ENCODE measurements around the gene GSTM5. TPM values are rescaled to one million over a fixed set of nuclear protein-coding genes. Genes with fewer than 3 reads are reported as not detected.

GSTM5 gene
- total and polyA plus RNA-seq, 2 of the 13 experiments (the other 11 are each of a cell fraction or from before 2014, with no cell fraction given) = not detected

DNA sequence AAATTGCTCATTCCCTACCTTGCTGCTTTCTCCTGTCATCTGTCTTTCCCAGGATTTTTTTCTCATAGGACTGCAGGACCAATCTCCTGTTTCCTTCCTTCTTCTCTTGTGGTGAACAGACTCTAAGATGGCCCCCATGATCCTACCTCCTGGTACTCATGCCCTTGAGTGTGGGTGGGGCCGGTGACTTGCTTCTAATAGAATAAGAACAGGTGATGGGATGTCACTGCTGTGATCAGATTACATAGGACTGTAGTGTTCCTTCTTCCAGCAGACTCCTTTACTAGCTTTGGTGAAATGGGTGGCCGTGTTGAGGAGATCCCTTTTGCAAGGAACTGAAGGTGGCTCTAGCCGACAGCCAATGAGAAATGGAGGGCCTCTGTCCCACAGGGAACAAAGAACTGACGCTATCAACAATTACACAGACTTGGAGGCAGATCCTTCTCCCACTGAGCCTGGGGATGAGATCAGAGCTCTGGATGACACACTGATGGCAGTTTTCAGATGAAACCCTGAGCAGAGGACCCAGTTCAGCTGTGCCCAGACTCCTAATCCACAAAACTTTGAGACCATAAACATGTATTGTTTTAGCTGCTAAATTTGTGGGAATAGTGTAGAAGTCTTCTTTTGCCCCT lies 21.3 kb downstream of the GSTM5 start:
- no peak overlapping the region for H2AFZ ChIP-seq (ENCODE audit: low read length)
- TF ChIP-seq MLX (CRISPR knock-in tag; IDR thresholded peaks at IDR 0.05) (no peak), SKI (IDR thresholded peaks at IDR 0.05; ENCODE audit: partially characterized antibody) (no peak)
- H3K9me3 ChIP-seq (ENCODE audit: low read length) = no peaks in the 10 kb centered on the region
- BruUV-seq (replicated peaks) = no TSS peak
- no peak overlapping the region for H3K9ac ChIP-seq (ENCODE audit: insufficient read depth, low read depth, low read length)
- H3K36me3 ChIP-seq (replicated peaks in 1 of 2; ENCODE audit: control insufficient read depth in 1 of 2, insufficient read depth in 2 of 2, low read length in 2 of 2) = peaks cover 9 to 15% of the 10 kb centered on the region in 2 experiments; a peak in 4 of 5 replicates
- in situ Hi-C loops (cut with HindIII; ENCODE audit: extremely low pct_ligation_motif_present, low pct_unique_long_range_greater_than_20kb) (no loop called here), intact Hi-C loops (cut with micrococcal nuclease; ENCODE audit: unreplicated experiment) (loop anchor here (5.0 kb wide), 1 partner anchor 39 kb away; no protein-coding TSS in a partner anchor)
- H3K4me3 ChIP-seq (replicated peaks in 1 of 3; ENCODE audit: insufficient read depth in 1 of 3, low read depth in 2 of 3, low read length in 3 of 3) = no peak overlapping the region
- H4K20me1 ChIP-seq (ENCODE audit: insufficient read depth, low read length) = no peaks in the 10 kb centered on the region
- H3K27ac ChIP-seq (ENCODE audit: extremely low read length, insufficient read depth, low read length) = no peak overlapping the region
- FAIRE-seq (no peak), DNase-seq (ENCODE audit: low spot score) (no peak), ATAC-seq (no peak)
- 98% methylated on average over 4 of the region's 4 CpGs for WGBS (ENCODE audit: low lambda C conversion rate)
- H3K4me1 ChIP-seq (ENCODE audit: insufficient read depth, low read length) = peaks cover 27% of the 10 kb centered on the region
- ChIA-PET CTCF (ENCODE audit: low intra/inter-chr PET ratio, low total read pairs) (no interaction called here), POLR2A (no interaction called here)
- no peaks in the 10 kb centered on the region for H3K79me2 ChIP-seq (ENCODE audit: insufficient read depth, low read length)
- no peaks in the 10 kb centered on the region for H3K27me3 ChIP-seq (ENCODE audit: control insufficient read depth in 1 of 2, insufficient read depth in 2 of 2, low read length in 2 of 2)
- no peak overlapping the region for H3K4me2 ChIP-seq (ENCODE audit: low read depth, low read length)

DNA sequence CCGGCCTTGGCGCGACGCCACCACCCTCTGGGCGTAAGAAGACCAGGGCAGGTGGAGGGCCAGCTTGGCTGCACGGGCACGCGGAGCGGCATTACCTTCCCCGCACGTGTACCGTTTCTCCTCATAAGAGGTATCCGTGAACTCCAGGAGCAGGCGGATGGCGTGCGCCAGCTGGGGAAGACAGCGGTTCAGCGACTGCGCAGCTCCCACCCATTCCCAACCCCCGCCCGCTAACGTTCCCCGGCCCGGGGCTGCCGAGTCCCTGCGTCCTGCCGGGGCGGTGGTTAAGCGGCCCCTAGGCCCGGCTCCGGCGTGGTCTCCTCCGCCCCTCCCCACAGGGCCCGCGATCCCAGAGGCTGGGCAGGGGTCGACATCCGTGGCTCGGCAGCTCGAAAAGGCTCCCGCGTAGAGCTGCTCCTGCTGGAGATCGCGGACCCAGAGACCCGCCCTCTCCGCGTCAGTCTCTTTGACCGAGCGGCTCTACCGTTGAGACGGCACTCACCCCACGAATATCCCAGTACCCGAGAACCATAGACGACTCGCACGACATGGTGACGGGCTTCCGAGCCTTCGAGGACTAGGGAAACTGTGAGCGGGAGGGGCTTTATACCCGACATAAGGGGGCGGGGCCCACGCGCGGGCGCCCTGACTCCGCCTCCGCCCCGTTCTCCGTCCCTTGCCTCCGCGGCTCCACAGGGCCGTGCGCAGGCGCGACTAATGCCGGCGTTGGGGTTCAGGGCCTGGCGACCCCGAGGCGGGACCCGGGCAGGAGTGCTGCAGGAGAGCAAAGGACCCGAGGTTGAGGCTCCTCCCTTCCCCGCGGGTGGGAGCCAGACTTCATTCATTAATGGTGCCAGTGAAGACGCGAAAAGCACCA lies 27.9 kb downstream of the GSTM5 start:
- DNase-seq (ENCODE audit: low spot score) = peak; percentile 49
- peak overlapping the region; percentile 96 for H2AFZ ChIP-seq (ENCODE audit: low read length)
- TSS peak; percentile 48 for BruUV-seq (replicated peaks)
- in situ Hi-C loops (cut with HindIII; ENCODE audit: extremely low pct_ligation_motif_present, low pct_unique_long_range_greater_than_20kb) = no loop called here
- no peak for FAIRE-seq
- peaks cover 28% of the 10 kb centered on the region for H3K4me1 ChIP-seq (ENCODE audit: insufficient read depth, low read length)
- H3K36me3 ChIP-seq (replicated peaks in 1 of 2; ENCODE audit: control insufficient read depth in 1 of 2, insufficient read depth in 2 of 2, low read length in 2 of 2) = peaks cover 9 to 15% of the 10 kb centered on the region in 2 experiments; a peak in 4 of 5 replicates
- H3K9ac ChIP-seq (ENCODE audit: insufficient read depth, low read depth, low read length) = peak overlapping the region; percentile 68
- 3% methylated on average over 10 of the region's 86 CpGs for WGBS (ENCODE audit: low lambda C conversion rate)
- peak; percentile 93 for ATAC-seq
- CTCF ChIA-PET (ENCODE audit: low intra/inter-chr PET ratio, low total read pairs) = interaction anchor here (1.4 kb wide), 1 partner anchor 34 kb away, joined by 4 read pairs; no protein-coding TSS in a partner anchor
- H3K4me2 ChIP-seq (ENCODE audit: low read depth, low read length) = peak overlapping the region; percentile 88
- H3K79me2 ChIP-seq (ENCODE audit: insufficient read depth, low read length) = no peaks in the 10 kb centered on the region
- no peaks in the 10 kb centered on the region for H3K27me3 ChIP-seq (ENCODE audit: control insufficient read depth in 1 of 2, insufficient read depth in 2 of 2, low read length in 2 of 2)
- H3K9me3 ChIP-seq (ENCODE audit: low read length) = no peaks in the 10 kb centered on the region
- H3K4me3 ChIP-seq (replicated peaks in 1 of 3; ENCODE audit: insufficient read depth in 1 of 3, low read depth in 2 of 3, low read length in 3 of 3) = peak overlapping the region; percentile 68 to 85 (median 77)
- no peaks in the 10 kb centered on the region for H4K20me1 ChIP-seq (ENCODE audit: insufficient read depth, low read length)
- POLR2A ChIA-PET = interaction anchor here (1.0 to 3.1 kb wide), 3 partner anchors 21 to 244 kb away, joined by 3 to 18 read pairs (median 5); partner anchors contain the start of genes AHCYL1 and EPS8L3
- peak overlapping the region; percentile 48 for H3K27ac ChIP-seq (ENCODE audit: extremely low read length, insufficient read depth, low read length)
- intact Hi-C loops (cut with micrococcal nuclease; ENCODE audit: unreplicated experiment) = no loop called here
- peak; percentile 53 for TF ChIP-seq ZNF746 (CRISPR knock-in tag; IDR thresholded peaks at IDR 0.05)
- TF ChIP-seq, protein P1, sequence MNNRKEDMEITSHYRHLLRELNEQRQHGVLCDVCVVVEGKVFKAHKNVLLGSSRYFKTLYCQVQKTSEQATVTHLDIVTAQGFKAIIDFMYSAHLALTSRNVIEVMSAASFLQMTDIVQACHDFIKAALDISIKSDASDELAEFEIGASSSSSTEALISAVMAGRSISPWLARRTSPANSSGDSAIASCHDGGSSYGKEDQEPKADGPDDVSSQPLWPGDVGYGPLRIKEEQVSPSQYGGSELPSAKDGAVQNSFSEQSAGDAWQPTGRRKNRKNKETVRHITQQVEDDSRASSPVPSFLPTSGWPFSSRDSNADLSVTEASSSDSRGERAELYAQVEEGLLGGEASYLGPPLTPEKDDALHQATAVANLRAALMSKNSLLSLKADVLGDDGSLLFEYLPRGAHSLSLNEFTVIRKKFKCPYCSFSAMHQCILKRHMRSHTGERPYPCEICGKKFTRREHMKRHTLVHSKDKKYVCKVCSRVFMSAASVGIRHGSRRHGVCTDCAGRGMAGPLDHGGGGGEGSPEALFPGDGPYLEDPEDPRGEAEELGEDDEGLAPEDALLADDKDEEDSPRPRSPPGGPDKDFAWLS (CRISPR knock-in tag; IDR thresholded peaks at IDR 0.05; ENCODE audit: borderline replicate concordance) = no peak
- peak; percentile 14; the same call in 1 of the 2 replicates for TF ChIP-seq GATAD2A (CRISPR knock-in tag; IDR thresholded peaks at IDR 0.05)
- TF ChIP-seq SP140L (CRISPR knock-in tag; IDR thresholded peaks at IDR 0.05; ENCODE audit: borderline replicate concordance) = no peak

Data from HepG2 (cell line).